ENCODE results near the gene RLN2. TPM values are rescaled to one million over a fixed set of nuclear protein-coding genes. Genes with fewer than 3 reads are reported as not detected.

The RLN2 gene
- total RNA-seq, 1 experiment from 2014 or later: 3.7 TPM

DNA sequence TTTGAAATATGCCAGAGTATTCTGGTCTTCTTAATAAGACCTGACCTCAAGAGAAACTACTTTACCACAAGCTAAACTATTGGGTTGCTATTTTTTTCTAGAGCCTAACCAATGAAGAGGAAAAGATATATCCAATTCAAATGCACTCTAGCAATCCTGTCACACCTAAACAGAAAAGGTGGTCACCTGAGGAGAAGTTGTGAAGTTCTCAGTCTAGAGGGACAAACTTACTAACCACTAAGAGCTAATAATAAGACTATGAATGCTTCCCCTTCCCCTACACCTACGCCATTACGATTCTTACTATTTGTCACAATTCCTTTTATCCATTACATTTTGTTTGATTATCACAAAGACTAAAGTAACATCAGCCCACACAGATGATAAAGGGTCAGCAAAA is 29.7 kb downstream of the RLN2 start:
- Histone ChIP-seq H3K23ac (ENCODE audit: insufficient read length, low read depth, low read length) (no peak overlapping the region), H2AK5ac (ENCODE audit: insufficient read length, low read length) (no peak overlapping the region), H2BK120ac (ENCODE audit: low read depth, low read length, poor library complexity, severe bottlenecking) (no peak overlapping the region), H3K79me2 (ENCODE audit: insufficient read depth, low read length) (no peaks in the 10 kb centered on the region), H2BK5ac (ENCODE audit: insufficient read length, low read length) (no peak overlapping the region), H3K4me2 (ENCODE audit: insufficient read depth, insufficient read length, low read length) (no peak overlapping the region), H4K91ac (ENCODE audit: insufficient read length, low read depth, low read length) (no peak overlapping the region), H4K8ac (replicated peaks; ENCODE audit: insufficient read length, low read depth, low read length) (no peak overlapping the region), H4K5ac (ENCODE audit: insufficient read length, low read depth, low read length) (no peak overlapping the region), H2BK15ac (ENCODE audit: low read depth, low read length) (no peak overlapping the region), H3K9ac (ENCODE audit: extremely low read depth, insufficient read length, low read length) (no peak overlapping the region), H3K9me3 (ENCODE audit: control insufficient read depth, low read depth, low read length) (no peaks in the 10 kb centered on the region), H2BK12ac (ENCODE audit: insufficient read length, low read depth, low read length) (no peak overlapping the region), H3T11ph (ENCODE audit: low read length) (no peak overlapping the region), H2AFZ (ENCODE audit: low read length) (no peak overlapping the region), H3K79me1 (ENCODE audit: insufficient read depth, low read depth, low read length, poor library complexity, severe bottlenecking) (no peaks in the 10 kb centered on the region), H3K27ac (ENCODE audit: insufficient read length, low read depth, low read length) (no peak overlapping the region), H3K23me2 (ENCODE audit: insufficient read length, low read depth, low read length, poor library complexity, severe bottlenecking) (no peaks in the 10 kb centered on the region), H3K4ac (ENCODE audit: low read depth, low read length) (no peak overlapping the region), H3K4me1 (ENCODE audit: insufficient read depth, low read length) (no peaks in the 10 kb centered on the region), H3K14ac (ENCODE audit: insufficient read depth, low read length) (no peak overlapping the region), H2BK20ac (ENCODE audit: low read depth, low read length, poor library complexity, severe bottlenecking) (no peak overlapping the region), H3K56ac (ENCODE audit: insufficient read length, low read depth, low read length) (no peak overlapping the region), H3K27me3 (ENCODE audit: insufficient read depth, low read length) (no peaks in the 10 kb centered on the region), H3K18ac (ENCODE audit: insufficient read length, low read depth, low read length) (no peak overlapping the region), H4K20me1 (ENCODE audit: control insufficient read depth, insufficient read depth, insufficient read length) (no peaks in the 10 kb centered on the region)
- 100% methylated on average over 2 of the region's 2 CpGs for WGBS (ENCODE audit: extremely low coverage, insufficient read length, low lambda C conversion rate)
- no peak overlapping the region for H3K27ac Mint-ChIP-seq
- H3K36me3 Mint-ChIP-seq (ENCODE audit: insufficient read depth in 1 of 3, low read depth in 3 of 3): no peaks in the 10 kb centered on the region; a peak in 1 of 7 replicates
- H3K4me3 Mint-ChIP-seq: no peak overlapping the region
- no peak for DNase-seq
- H3K9me3 Mint-ChIP-seq: peaks cover 0 to 2% of the 10 kb centered on the region in 2 experiments; a peak in 1 of 5 replicates
- TF ChIP-seq, protein P1, sequence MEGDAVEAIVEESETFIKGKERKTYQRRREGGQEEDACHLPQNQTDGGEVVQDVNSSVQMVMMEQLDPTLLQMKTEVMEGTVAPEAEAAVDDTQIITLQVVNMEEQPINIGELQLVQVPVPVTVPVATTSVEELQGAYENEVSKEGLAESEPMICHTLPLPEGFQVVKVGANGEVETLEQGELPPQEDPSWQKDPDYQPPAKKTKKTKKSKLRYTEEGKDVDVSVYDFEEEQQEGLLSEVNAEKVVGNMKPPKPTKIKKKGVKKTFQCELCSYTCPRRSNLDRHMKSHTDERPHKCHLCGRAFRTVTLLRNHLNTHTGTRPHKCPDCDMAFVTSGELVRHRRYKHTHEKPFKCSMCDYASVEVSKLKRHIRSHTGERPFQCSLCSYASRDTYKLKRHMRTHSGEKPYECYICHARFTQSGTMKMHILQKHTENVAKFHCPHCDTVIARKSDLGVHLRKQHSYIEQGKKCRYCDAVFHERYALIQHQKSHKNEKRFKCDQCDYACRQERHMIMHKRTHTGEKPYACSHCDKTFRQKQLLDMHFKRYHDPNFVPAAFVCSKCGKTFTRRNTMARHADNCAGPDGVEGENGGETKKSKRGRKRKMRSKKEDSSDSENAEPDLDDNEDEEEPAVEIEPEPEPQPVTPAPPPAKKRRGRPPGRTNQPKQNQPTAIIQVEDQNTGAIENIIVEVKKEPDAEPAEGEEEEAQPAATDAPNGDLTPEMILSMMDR (conservative IDR thresholded peaks at IDR 0.05): no peak
- H3K4me1 Mint-ChIP-seq: peaks cover 0 to 3% of the 10 kb centered on the region in 2 experiments; a peak in 3 of 4 replicates
- peaks cover 2% of the 10 kb centered on the region; the same call in 1 of the 2 replicates for H3K27me3 Mint-ChIP-seq (ENCODE audit: low read depth)
